ENCODE data around the gene KIAA0513. TPM values are rescaled to one million over a fixed set of nuclear protein-coding genes. Genes with fewer than 3 reads are reported as not detected.

Gene KIAA0513
- total and polyA plus RNA-seq, 10 of the 15 experiments (the other 5 are each of a cell fraction or from before 2014, with no cell fraction given): 0.14 to 5.8 (median 2.0) TPM

DNA sequence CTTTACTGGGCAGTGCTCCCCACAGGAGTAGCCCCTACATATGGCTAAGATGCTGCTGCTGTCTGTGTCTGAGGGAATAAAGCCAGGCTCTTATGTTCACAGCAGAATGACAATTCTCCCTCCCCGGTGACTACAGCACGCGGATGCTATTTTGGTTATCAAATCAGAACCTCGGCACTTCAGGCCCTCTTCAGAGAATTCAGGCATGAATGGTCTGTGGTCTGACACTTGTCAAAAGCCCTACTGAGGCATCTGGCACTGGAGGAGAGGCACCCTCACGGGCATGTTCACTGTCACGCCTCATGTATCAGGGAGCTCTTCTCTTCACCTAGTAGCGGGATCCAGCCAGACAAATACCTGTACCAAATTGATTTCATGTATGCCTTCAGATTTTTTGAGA, 30.4 kb downstream of the KIAA0513 start:
- H3K4me1 ChIP-seq (ENCODE audit: control insufficient read depth, insufficient read depth, low read length): peaks cover 48% of the 10 kb centered on the region
- no peak overlapping the region for H3K4me3 ChIP-seq
- no peak for FAIRE-seq
- CTCF ChIA-PET: interaction anchor here (1.8 to 3.9 kb wide), 3 partner anchors 27 to 30 kb away, joined by 7 to 27 read pairs (median 8); partner anchors contain the start of gene KIAA0513
- TF ChIP-seq MEF2A (IDR thresholded peaks at IDR 0.05; ENCODE audit: insufficient read depth, low read depth, low read length) (peak; percentile 75; the same call in 1 of the 2 replicates), RUNX3 (IDR thresholded peaks at IDR 0.05; ENCODE audit: low read length) (peak; percentile 39; the same call in 1 of the 2 replicates)
- TF ChIP-seq, protein P1, sequence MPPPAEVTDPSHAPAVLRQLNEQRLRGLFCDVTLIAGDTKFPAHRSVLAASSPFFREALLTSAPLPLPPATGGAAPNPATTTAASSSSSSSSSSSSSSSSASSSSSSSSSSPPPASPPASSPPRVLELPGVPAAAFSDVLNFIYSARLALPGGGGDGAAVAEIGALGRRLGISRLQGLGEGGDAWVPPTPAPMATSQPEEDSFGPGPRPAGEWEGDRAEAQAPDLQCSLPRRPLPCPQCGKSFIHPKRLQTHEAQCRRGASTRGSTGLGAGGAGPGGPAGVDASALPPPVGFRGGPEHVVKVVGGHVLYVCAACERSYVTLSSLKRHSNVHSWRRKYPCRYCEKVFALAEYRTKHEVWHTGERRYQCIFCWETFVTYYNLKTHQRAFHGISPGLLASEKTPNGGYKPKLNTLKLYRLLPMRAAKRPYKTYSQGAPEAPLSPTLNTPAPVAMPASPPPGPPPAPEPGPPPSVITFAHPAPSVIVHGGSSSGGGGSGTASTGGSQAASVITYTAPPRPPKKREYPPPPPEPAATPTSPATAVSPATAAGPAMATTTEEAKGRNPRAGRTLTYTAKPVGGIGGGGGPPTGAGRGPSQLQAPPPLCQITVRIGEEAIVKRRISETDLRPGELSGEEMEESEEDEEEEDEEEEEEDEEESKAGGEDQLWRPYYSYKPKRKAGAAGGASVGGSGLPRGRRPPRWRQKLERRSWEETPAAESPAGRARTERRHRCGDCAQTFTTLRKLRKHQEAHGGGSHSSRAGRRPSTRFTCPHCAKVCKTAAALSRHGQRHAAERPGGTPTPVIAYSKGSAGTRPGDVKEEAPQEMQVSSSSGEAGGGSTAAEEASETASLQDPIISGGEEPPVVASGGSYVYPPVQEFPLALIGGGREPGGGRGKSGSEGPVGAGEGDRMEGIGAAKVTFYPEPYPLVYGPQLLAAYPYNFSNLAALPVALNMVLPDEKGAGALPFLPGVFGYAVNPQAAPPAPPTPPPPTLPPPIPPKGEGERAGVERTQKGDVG (CRISPR knock-in tag; IDR thresholded peaks at IDR 0.05): no peak
- no TSS peak for BruUV-seq (replicated peaks)
- no peaks in the 10 kb centered on the region for H3K27me3 ChIP-seq (replicated peaks in 1 of 2; ENCODE audit: control insufficient read depth in 2 of 2, insufficient read depth in 2 of 2, low read length in 1 of 2)
- no peaks in the 10 kb centered on the region for H3K9me3 ChIP-seq (replicated peaks; ENCODE audit: control insufficient read depth, insufficient read depth, low read length)
- no peaks in the 10 kb centered on the region for H3K36me3 ChIP-seq (ENCODE audit: control insufficient read depth in 2 of 2, insufficient read depth in 2 of 2, low read length in 1 of 2)
- H3K79me2 ChIP-seq (ENCODE audit: control insufficient read depth, insufficient read depth, low read length): no peaks in the 10 kb centered on the region; the same call in 1 of the 2 replicates
- peak overlapping the region; percentile 63 for H3K4me2 ChIP-seq (ENCODE audit: control insufficient read depth, insufficient read depth)
- no peaks in the 10 kb centered on the region for H4K20me1 ChIP-seq (ENCODE audit: control insufficient read depth, insufficient read depth)
- WGBS (ENCODE audit: insufficient coverage, insufficient replicate concordance, low lambda C conversion rate, missing lambda C conversion rate): 39% methylated on average over 7 of the region's 7 CpGs
- SMC1A ChIA-PET (ENCODE audit: uncharacterized antibody, unreplicated experiment): no interaction called here
- POLR2A ChIA-PET: interaction anchor here (0.5 kb wide), 1 partner anchor 438 kb away, joined by 4 read pairs; no protein-coding TSS in a partner anchor
- H2AFZ ChIP-seq (ENCODE audit: control insufficient read depth, low read depth, low read length): peak overlapping the region; percentile 15
- peak; percentile 59 for DNase-seq (ENCODE audit: low read depth, low spot score)
- in situ Hi-C loops (cut with MboI) (no loop called here), intact Hi-C loops (cut with micrococcal nuclease; ENCODE audit: unreplicated experiment) (loop anchor here (2.0 kb wide), 1 partner anchor 25 kb away; no protein-coding TSS in a partner anchor)
- H3K9ac ChIP-seq (ENCODE audit: control insufficient read depth, insufficient read depth, low read length): no peak overlapping the region
- ATAC-seq: no peak; the same call in 2 of the 3 replicates
- peak overlapping the region; percentile 35; the same call in 1 of the 2 replicates for H3K27ac ChIP-seq (ENCODE audit: control insufficient read depth, insufficient read depth)
- RAD21 ChIA-PET (ENCODE audit: unreplicated experiment): no interaction called here

- BruUV-seq (replicated peaks): no TSS peak
- WGBS (ENCODE audit: insufficient coverage, insufficient replicate concordance, low lambda C conversion rate, missing lambda C conversion rate): 96% methylated on average over 4 of the region's 4 CpGs
- TF ChIP-seq TCF7 (IDR thresholded peaks at IDR 0.05; ENCODE audit: borderline replicate concordance) (no peak), ZZZ3 (IDR thresholded peaks at IDR 0.05; ENCODE audit: control insufficient read depth, insufficient read length, low read depth) (no peak), MEF2A (IDR thresholded peaks at IDR 0.05; ENCODE audit: insufficient read depth, low read depth, low read length) (no peak), JUNB (IDR thresholded peaks at IDR 0.05) (no peak), MYC (IDR thresholded peaks at IDR 0.05; ENCODE audit: insufficient read depth, insufficient read length, insufficient replicate concordance, low read length, severe bottlenecking) (no peak), BHLHE40 (IDR thresholded peaks at IDR 0.05; ENCODE audit: borderline replicate concordance in 1 of 2, low read depth in 2 of 2, low read length in 1 of 2) (no peak), ZNF274 (IDR thresholded peaks at IDR 0.05; ENCODE audit: insufficient read depth, insufficient read length) (no peak)
- TF ChIP-seq, protein P2, sequence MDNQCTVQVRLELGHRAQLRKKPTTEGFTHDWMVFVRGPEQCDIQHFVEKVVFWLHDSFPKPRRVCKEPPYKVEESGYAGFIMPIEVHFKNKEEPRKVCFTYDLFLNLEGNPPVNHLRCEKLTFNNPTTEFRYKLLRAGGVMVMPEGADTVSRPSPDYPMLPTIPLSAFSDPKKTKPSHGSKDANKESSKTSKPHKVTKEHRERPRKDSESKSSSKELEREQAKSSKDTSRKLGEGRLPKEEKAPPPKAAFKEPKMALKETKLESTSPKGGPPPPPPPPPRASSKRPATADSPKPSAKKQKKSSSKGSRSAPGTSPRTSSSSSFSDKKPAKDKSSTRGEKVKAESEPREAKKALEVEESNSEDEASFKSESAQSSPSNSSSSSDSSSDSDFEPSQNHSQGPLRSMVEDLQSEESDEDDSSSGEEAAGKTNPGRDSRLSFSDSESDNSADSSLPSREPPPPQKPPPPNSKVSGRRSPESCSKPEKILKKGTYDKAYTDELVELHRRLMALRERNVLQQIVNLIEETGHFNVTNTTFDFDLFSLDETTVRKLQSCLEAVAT (IDR thresholded peaks at IDR 0.05): no peak
Observed at GRCh38 chr16:85058909-85059308, 31.3 kb downstream of the KIAA0513 start.

More at GRCh38 chr16:85058909-85059308, 31.3 kb downstream of the KIAA0513 start:
- H3K36me3 ChIP-seq (ENCODE audit: control insufficient read depth in 2 of 2, insufficient read depth in 2 of 2, low read length in 1 of 2): no peaks in the 10 kb centered on the region
- RAD21 ChIA-PET (ENCODE audit: unreplicated experiment): no interaction called here
- no peak overlapping the region for H2AFZ ChIP-seq (ENCODE audit: control insufficient read depth, low read depth, low read length)
- POLR2A ChIA-PET: no interaction called here
- CTCF ChIA-PET: interaction anchor here (3.9 kb wide), 1 partner anchor 27 kb away, joined by 27 read pairs; no protein-coding TSS in a partner anchor
- no peaks in the 10 kb centered on the region; the same call in 1 of the 2 replicates for H3K79me2 ChIP-seq (ENCODE audit: control insufficient read depth, insufficient read depth, low read length)
- no peak overlapping the region for H3K4me3 ChIP-seq
- H3K9ac ChIP-seq (ENCODE audit: control insufficient read depth, insufficient read depth, low read length): no peak overlapping the region
- H3K27ac ChIP-seq (ENCODE audit: control insufficient read depth, insufficient read depth): no peak overlapping the region
- SMC1A ChIA-PET (ENCODE audit: uncharacterized antibody, unreplicated experiment): no interaction called here
- no peak overlapping the region for H3K4me2 ChIP-seq (ENCODE audit: control insufficient read depth, insufficient read depth)
- in situ Hi-C loops (cut with MboI) (no loop called here), intact Hi-C loops (cut with micrococcal nuclease; ENCODE audit: unreplicated experiment) (no loop called here)
- H4K20me1 ChIP-seq (ENCODE audit: control insufficient read depth, insufficient read depth): no peaks in the 10 kb centered on the region
- DNase-seq (ENCODE audit: low read depth, low spot score) (no peak), FAIRE-seq (no peak), ATAC-seq (no peak)
- no peaks in the 10 kb centered on the region for H3K9me3 ChIP-seq (replicated peaks; ENCODE audit: control insufficient read depth, insufficient read depth, low read length)
- no peaks in the 10 kb centered on the region for H3K27me3 ChIP-seq (replicated peaks in 1 of 2; ENCODE audit: control insufficient read depth in 2 of 2, insufficient read depth in 2 of 2, low read length in 1 of 2)
- peaks cover 48% of the 10 kb centered on the region for H3K4me1 ChIP-seq (ENCODE audit: control insufficient read depth, insufficient read depth, low read length)

All from GM12878 (cell line).